ENCODE results near the gene BMAL2.

DNA sequence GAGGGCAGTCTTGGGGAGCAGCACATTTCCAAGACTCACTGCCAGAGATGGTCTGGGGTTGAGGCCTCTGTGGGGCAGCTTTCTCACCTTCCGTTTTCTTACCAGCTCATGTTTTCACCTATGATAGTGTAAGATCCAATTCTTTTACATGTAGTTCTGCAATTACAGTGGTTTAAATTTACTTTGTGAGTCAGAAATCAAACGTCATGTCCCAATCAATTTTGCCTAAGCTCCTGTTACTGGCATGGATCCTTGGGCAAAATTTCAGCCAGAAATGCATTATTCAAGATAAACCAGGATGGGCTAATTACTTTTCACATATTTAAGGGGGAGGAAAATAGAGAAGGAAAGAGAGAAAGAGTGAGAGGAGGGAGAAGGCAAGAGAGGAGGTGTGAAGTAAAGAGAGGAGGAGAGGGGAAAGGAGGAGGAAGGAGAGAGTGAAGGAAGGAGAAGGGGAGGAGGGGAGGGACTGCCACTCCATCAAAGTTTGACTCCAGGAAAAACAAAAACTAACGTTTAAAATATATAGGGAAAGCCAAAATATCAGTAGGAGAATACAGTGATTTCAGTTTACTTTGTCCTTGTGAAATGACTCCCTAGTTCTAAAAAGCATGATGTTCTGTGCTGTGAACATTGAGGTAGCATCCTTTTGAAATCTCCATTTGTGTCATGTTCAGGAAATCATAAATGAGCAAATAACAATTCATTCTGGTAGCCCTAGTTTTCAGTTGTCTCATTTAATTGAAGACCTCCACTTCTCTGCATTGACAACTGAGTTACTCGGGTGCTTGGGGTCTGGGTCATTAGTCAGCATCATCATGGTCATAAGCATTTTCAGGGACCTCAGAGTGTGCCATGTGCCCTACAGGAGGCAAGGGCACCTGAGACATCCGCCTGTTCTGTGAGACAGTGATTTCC, 3.0 kb downstream of the BMAL2 start:
- TF ChIP-seq JUNB (IDR thresholded peaks at IDR 0.05) (no peak), KDM1A (IDR thresholded peaks at IDR 0.05; ENCODE audit: low read depth) (no peak), TP53 (CRISPR knock-in tag; IDR thresholded peaks at IDR 0.05) (no peak), USF2 (IDR thresholded peaks at IDR 0.05) (no peak), SMC3 (IDR thresholded peaks at IDR 0.05) (no peak), NPAS2 (CRISPR knock-in tag; IDR thresholded peaks at IDR 0.05; ENCODE audit: borderline replicate concordance) (no peak), RFX5 (IDR thresholded peaks at IDR 0.05) (no peak), POLR2A (IDR thresholded peaks at IDR 0.05; ENCODE audit: low read length) (no peak), EHMT2 (IDR thresholded peaks at IDR 0.05; ENCODE audit: low read depth) (no peak), FOSL2 (IDR thresholded peaks at IDR 0.05) (no peak), FOSL2 (CRISPR knock-in tag; IDR thresholded peaks at IDR 0.05) (no peak)
- TF ChIP-seq, protein P1, sequence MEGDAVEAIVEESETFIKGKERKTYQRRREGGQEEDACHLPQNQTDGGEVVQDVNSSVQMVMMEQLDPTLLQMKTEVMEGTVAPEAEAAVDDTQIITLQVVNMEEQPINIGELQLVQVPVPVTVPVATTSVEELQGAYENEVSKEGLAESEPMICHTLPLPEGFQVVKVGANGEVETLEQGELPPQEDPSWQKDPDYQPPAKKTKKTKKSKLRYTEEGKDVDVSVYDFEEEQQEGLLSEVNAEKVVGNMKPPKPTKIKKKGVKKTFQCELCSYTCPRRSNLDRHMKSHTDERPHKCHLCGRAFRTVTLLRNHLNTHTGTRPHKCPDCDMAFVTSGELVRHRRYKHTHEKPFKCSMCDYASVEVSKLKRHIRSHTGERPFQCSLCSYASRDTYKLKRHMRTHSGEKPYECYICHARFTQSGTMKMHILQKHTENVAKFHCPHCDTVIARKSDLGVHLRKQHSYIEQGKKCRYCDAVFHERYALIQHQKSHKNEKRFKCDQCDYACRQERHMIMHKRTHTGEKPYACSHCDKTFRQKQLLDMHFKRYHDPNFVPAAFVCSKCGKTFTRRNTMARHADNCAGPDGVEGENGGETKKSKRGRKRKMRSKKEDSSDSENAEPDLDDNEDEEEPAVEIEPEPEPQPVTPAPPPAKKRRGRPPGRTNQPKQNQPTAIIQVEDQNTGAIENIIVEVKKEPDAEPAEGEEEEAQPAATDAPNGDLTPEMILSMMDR (IDR thresholded peaks at IDR 0.05), result no peak
- TF ChIP-seq, protein P2, sequence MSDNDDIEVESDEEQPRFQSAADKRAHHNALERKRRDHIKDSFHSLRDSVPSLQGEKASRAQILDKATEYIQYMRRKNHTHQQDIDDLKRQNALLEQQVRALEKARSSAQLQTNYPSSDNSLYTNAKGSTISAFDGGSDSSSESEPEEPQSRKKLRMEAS (IDR thresholded peaks at IDR 0.05), result no peak
- TF ChIP-seq, protein P3, sequence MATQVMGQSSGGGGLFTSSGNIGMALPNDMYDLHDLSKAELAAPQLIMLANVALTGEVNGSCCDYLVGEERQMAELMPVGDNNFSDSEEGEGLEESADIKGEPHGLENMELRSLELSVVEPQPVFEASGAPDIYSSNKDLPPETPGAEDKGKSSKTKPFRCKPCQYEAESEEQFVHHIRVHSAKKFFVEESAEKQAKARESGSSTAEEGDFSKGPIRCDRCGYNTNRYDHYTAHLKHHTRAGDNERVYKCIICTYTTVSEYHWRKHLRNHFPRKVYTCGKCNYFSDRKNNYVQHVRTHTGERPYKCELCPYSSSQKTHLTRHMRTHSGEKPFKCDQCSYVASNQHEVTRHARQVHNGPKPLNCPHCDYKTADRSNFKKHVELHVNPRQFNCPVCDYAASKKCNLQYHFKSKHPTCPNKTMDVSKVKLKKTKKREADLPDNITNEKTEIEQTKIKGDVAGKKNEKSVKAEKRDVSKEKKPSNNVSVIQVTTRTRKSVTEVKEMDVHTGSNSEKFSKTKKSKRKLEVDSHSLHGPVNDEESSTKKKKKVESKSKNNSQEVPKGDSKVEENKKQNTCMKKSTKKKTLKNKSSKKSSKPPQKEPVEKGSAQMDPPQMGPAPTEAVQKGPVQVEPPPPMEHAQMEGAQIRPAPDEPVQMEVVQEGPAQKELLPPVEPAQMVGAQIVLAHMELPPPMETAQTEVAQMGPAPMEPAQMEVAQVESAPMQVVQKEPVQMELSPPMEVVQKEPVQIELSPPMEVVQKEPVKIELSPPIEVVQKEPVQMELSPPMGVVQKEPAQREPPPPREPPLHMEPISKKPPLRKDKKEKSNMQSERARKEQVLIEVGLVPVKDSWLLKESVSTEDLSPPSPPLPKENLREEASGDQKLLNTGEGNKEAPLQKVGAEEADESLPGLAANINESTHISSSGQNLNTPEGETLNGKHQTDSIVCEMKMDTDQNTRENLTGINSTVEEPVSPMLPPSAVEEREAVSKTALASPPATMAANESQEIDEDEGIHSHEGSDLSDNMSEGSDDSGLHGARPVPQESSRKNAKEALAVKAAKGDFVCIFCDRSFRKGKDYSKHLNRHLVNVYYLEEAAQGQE (IDR thresholded peaks at IDR 0.05), result no peak
